GM19025 (cell line): ENCODE data around the gene MAPK10.

Source experiments
- ATAC-seq: cut with Tn5 transposase; IDR thresholded peaks from one replicate; pipeline ENCODE4 v1.9.1; 2021; ENCODE audit warnings: mild to moderate bottlenecking, low read depth, moderate library complexity; ENCODE audit not compliant: unreplicated experiment

The MAPK10 gene

GRCh38 chr4:86280246-86280645 is 79.6 kb downstream of the MAPK10 start:
- ATAC-seq: no peak

GRCh38 chr4:86279293-86279960 is 80.4 kb downstream of the MAPK10 start:
- no peak for ATAC-seq

- ATAC-seq: no peak
Observed at GRCh38 chr4:86278126-86278525, 81.7 kb downstream of the MAPK10 start.

- ATAC-seq: no peak
Observed at GRCh38 chr4:86274642-86275041, 85.2 kb downstream of the MAPK10 start.

- ATAC-seq: no peak
Observed at GRCh38 chr4:86272669-86273068, 87.2 kb downstream of the MAPK10 start.

GRCh38 chr4:86271057-86271456 is 88.8 kb downstream of the MAPK10 start:
- no peak for ATAC-seq

- ATAC-seq: no peak
Observed at GRCh38 chr4:86269354-86269753, 90.5 kb downstream of the MAPK10 start.

GRCh38 chr4:86264241-86264640 is 95.6 kb downstream of the MAPK10 start:
- no peak for ATAC-seq

- ATAC-seq: no peak
Observed at GRCh38 chr4:86261636-86262035, 98.2 kb downstream of the MAPK10 start.

- ATAC-seq: no peak
Observed at GRCh38 chr4:86256086-86256485, 103.8 kb downstream of the MAPK10 start.

GRCh38 chr4:86250619-86251018 is 109.2 kb downstream of the MAPK10 start:
- ATAC-seq: no peak

GRCh38 chr4:86250006-86250405 is 109.8 kb downstream of the MAPK10 start:
- ATAC-seq: no peak

GRCh38 chr4:86249074-86249473 is 110.8 kb downstream of the MAPK10 start:
- ATAC-seq: no peak

GRCh38 chr4:86247906-86248305 is 111.9 kb downstream of the MAPK10 start:
- no peak for ATAC-seq

- no peak for ATAC-seq
Observed at GRCh38 chr4:86247320-86247719, 112.5 kb downstream of the MAPK10 start.

- no peak for ATAC-seq
Observed at GRCh38 chr4:86243750-86244149, 116.1 kb downstream of the MAPK10 start.

GRCh38 chr4:86242677-86243076 is 117.2 kb downstream of the MAPK10 start:
- ATAC-seq: no peak

- no peak for ATAC-seq
Observed at GRCh38 chr4:86235549-86235948, 124.3 kb downstream of the MAPK10 start.

GRCh38 chr4:86233681-86234080 is 126.2 kb downstream of the MAPK10 start:
- no peak for ATAC-seq

GRCh38 chr4:86233090-86233489 is 126.8 kb downstream of the MAPK10 start:
- ATAC-seq: no peak

- no peak for ATAC-seq
Observed at GRCh38 chr4:86223472-86223871, 136.4 kb downstream of the MAPK10 start.

- no peak for ATAC-seq
Observed at GRCh38 chr4:86221002-86221401, 138.9 kb downstream of the MAPK10 start.

GRCh38 chr4:86220121-86220520 is 139.7 kb downstream of the MAPK10 start:
- no peak for ATAC-seq
